Umbilical cord (tissue), 2 donors: Measurements from ENCODE around the gene MOB1A. TPM values are rescaled to one million over a fixed set of nuclear protein-coding genes. Genes with fewer than 3 reads are reported as not detected.
"Not testable (repeated sequence)": the region's sequence is repeated elsewhere in the genome, so short reads cannot be mapped to it uniquely, and the experiment has no call there.

ENCODE experiments used
- DNase-seq: peaks from one replicate; pipeline ENCODE4 v3.0.0-alpha.2; 2015; ENCODE audit warnings: low spot score
- total RNA-seq: library from RNA; depleted of rRNA; stranded (reverse); fragments of >200 nt; gene quantifications from one replicate; pipeline ENCODE4 v1.2.3, GENCODE V29; 2014; ENCODE audit warnings: low replicate concordance; ENCODE audit not compliant: insufficient read depth

The MOB1A gene
- total RNA-seq: 112 TPM

GRCh38 chr2:74178211-74179062, at the start of gene MOB1A:
Gene MOB1A, minus strand, starts transcription at chr2:74178879. Its CDS starts 205 bp downstream, at chr2:74178674.
- peak; percentile 100 for DNase-seq

GRCh38 chr2:74227646-74228045, 49.0 kb upstream of the MOB1A start:
- no peak for DNase-seq

- no peak for DNase-seq
Measured at GRCh38 chr2:74226648-74227213, 48.1 kb upstream of the MOB1A start.

GRCh38 chr2:74225698-74226459, 47.2 kb upstream of the MOB1A start:
- DNase-seq: no peak

GRCh38 chr2:74223941-74224770, 45.5 kb upstream of the MOB1A start:
- no peak for DNase-seq

- no peak for DNase-seq
Measured at GRCh38 chr2:74222300-74222650, 43.6 kb upstream of the MOB1A start.

- no peak for DNase-seq
Measured at GRCh38 chr2:74221604-74222299, 43.1 kb upstream of the MOB1A start.

- DNase-seq: no peak
Measured at GRCh38 chr2:74221091-74221490, 42.4 kb upstream of the MOB1A start.

- no peak for DNase-seq
Measured at GRCh38 chr2:74219846-74220486, 41.3 kb upstream of the MOB1A start.

GRCh38 chr2:74216642-74217041, 38.0 kb upstream of the MOB1A start:
- no peak for DNase-seq

GRCh38 chr2:74215771-74216170, 37.1 kb upstream of the MOB1A start:
- not testable (repeated sequence) for DNase-seq

- DNase-seq: no peak
Measured at GRCh38 chr2:74212702-74213410, 34.2 kb upstream of the MOB1A start.

GRCh38 chr2:74206180-74206688, 27.6 kb upstream of the MOB1A start:
- DNase-seq: no peak

- DNase-seq: no peak
Measured at GRCh38 chr2:74205596-74205995, 26.9 kb upstream of the MOB1A start.

- no peak for DNase-seq
Measured at GRCh38 chr2:74205113-74205512, 26.4 kb upstream of the MOB1A start.

GRCh38 chr2:74204436-74204835, 25.8 kb upstream of the MOB1A start:
- DNase-seq: no peak

- DNase-seq: no peak
Measured at GRCh38 chr2:74201596-74201995, 22.9 kb upstream of the MOB1A start.

GRCh38 chr2:74201196-74201595, 22.5 kb upstream of the MOB1A start:
- no peak for DNase-seq

GRCh38 chr2:74199871-74200305, 21.2 kb upstream of the MOB1A start:
- peak; percentile 34 for DNase-seq
